Trophoblast cell (in vitro differentiated cells and primary cell): Measurements from ENCODE around the gene COPB1.

Experiments used
- DNase-seq, 2 donors: peaks; one replicate each; pipeline ENCODE4 v3.0.0-alpha.2; 2016
- H2AFZ ChIP-seq: 2 replicates; pipeline ENCODE4 v1.6.1; 2013; ENCODE audit warnings: low read length, moderate library complexity, mild to moderate bottlenecking; ENCODE audit not compliant: insufficient read depth, poor library complexity
- H2AK5ac ChIP-seq: 2 replicates; pipeline ENCODE4 v1.6.1; 2013; ENCODE audit warnings: mild to moderate bottlenecking, low read length
- H2BK120ac ChIP-seq: 2 replicates; pipeline ENCODE4 v1.6.1; 2013; ENCODE audit warnings: low read length, mild to moderate bottlenecking, moderate library complexity; ENCODE audit not compliant: insufficient read depth, poor library complexity
- H2BK12ac ChIP-seq: 2 replicates; pipeline ENCODE4 v1.6.1; 2013; ENCODE audit warnings: mild to moderate bottlenecking, low read length, moderate library complexity
- H2BK5ac ChIP-seq: 2 replicates; pipeline ENCODE4 v1.6.1; 2013; ENCODE audit warnings: low read length, low read depth, moderate library complexity, mild to moderate bottlenecking; ENCODE audit not compliant: poor library complexity
- H3K14ac ChIP-seq: 2 replicates; pipeline ENCODE4 v1.6.1; 2013; ENCODE audit warnings: mild to moderate bottlenecking, low read length
- H3K18ac ChIP-seq: 2 replicates; pipeline ENCODE4 v1.6.1; 2013; ENCODE audit warnings: mild to moderate bottlenecking, low read length
- H3K23ac ChIP-seq: 2 replicates; pipeline ENCODE4 v1.6.1; 2013; ENCODE audit warnings: low read length
- H3K27ac ChIP-seq: 2 replicates; pipeline ENCODE4 v1.5.1; 2013; ENCODE audit warnings: low read depth, mild to moderate bottlenecking, inconsistent platforms, low read length, moderate library complexity
- H3K27me3 ChIP-seq: 2 replicates; pipeline ENCODE4 v1.6.1; 2013; ENCODE audit warnings: inconsistent platforms, mild to moderate bottlenecking, low read length, moderate library complexity; ENCODE audit not compliant: insufficient read depth
- H3K36me3 ChIP-seq, 2 experiments: 1 replicate in 1 of 2; 2 replicates in 1 of 2; pipeline ENCODE4 v1.6.1; 2013; ENCODE audit warnings: low read length in 2 of 2, mild to moderate bottlenecking in 2 of 2, moderate library complexity in 1 of 2; ENCODE audit not compliant: insufficient read depth in 2 of 2, control insufficient read depth in 1 of 2
- H3K4ac ChIP-seq: 2 replicates; pipeline ENCODE4 v1.6.1; 2013; ENCODE audit warnings: low read depth, mild to moderate bottlenecking, low read length, moderate library complexity
- H3K4me1 ChIP-seq, 2 experiments: 1 replicate in 1 of 2; 2 replicates in 1 of 2; pipeline ENCODE4 v1.6.1; 2013; ENCODE audit warnings: low read length in 2 of 2, mild to moderate bottlenecking in 2 of 2, moderate library complexity in 1 of 2; ENCODE audit not compliant: insufficient read depth in 2 of 2, control insufficient read depth in 1 of 2
- H3K4me2 ChIP-seq: 2 replicates; pipeline ENCODE4 v1.6.1; 2013; ENCODE audit warnings: inconsistent platforms, mild to moderate bottlenecking, low read length, moderate library complexity
- H3K4me3 ChIP-seq: 2 replicates; pipeline ENCODE4 v1.5.1; 2013; ENCODE audit warnings: mild to moderate bottlenecking, low read depth, low read length, inconsistent platforms
- H3K79me1 ChIP-seq: one replicate; pipeline ENCODE4 v1.6.1; 2013; ENCODE audit warnings: low read length
- H3K79me2 ChIP-seq: 2 replicates; pipeline ENCODE4 v1.6.1; 2013; ENCODE audit warnings: low read length, mild to moderate bottlenecking; ENCODE audit not compliant: control insufficient read depth, insufficient read depth, poor library complexity
- H3K9ac ChIP-seq: 2 replicates; pipeline ENCODE4 v1.6.1; 2013; ENCODE audit warnings: mild to moderate bottlenecking, low read length
- H3K9me3 ChIP-seq: 2 replicates; pipeline ENCODE4 v1.6.1; 2013; ENCODE audit warnings: low read depth, mild to moderate bottlenecking, control low read depth, inconsistent platforms, low read length; ENCODE audit not compliant: insufficient read depth
- H4K12ac ChIP-seq: 2 replicates; pipeline ENCODE4 v1.6.1; 2013; ENCODE audit warnings: low read depth, mild to moderate bottlenecking, low read length, moderate library complexity
- H4K8ac ChIP-seq: 2 replicates; pipeline ENCODE4 v1.6.1; 2013; ENCODE audit warnings: low read depth, mild to moderate bottlenecking, low read length, moderate library complexity
- H4K91ac ChIP-seq: one replicate; pipeline ENCODE4 v1.6.1; 2013; ENCODE audit warnings: low read depth, mild to moderate bottlenecking, low read length, moderate library complexity
- WGBS: extraction: QIAGEN DNeasy Blood & Tissue Kit; methylation state at CpG from one replicate; pipeline ENCODE4 v1.1.7; 2013; ENCODE audit warnings: missing lambda C conversion rate; ENCODE audit not compliant: insufficient read length, insufficient coverage; ENCODE audit errors: extremely low coverage; 5-methylcytosine and 5-hydroxymethylcytosine counted together

COPB1 gene

DNA sequence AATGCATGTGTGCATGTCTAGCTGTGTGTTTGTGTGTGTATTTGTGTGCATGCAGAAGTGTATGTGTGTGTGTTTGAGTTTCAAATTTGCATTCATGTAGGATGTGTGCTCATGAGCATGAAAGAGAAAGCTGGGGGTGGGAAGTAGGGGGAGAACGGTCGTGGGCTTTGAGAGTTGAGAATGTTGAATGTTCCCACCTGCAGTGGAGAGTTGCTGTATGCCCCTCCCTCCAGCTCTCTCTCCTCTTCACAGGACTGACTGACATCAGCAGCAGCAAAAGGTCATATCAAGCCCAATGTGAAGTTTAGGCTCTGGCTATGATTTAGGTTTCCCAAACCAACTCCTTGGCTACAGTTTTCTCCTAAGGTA is 76.8 kb downstream of the COPB1 start:
- no peak overlapping the region for H2BK5ac ChIP-seq
- no peak for DNase-seq
- H3K9me3 ChIP-seq: no peaks in the 10 kb centered on the region
- no peaks in the 10 kb centered on the region for H3K27me3 ChIP-seq
- no peak overlapping the region for H2BK12ac ChIP-seq
- no peak overlapping the region for H3K23ac ChIP-seq
- H4K91ac ChIP-seq: peak overlapping the region; percentile 2
- peaks cover 10 to 15% of the 10 kb centered on the region in 2 experiments for H3K4me1 ChIP-seq
- peak overlapping the region; percentile 8 for H3K4me2 ChIP-seq
- no peak overlapping the region for H3K9ac ChIP-seq
- no peak overlapping the region for H3K18ac ChIP-seq
- H3K79me1 ChIP-seq: peaks cover 6% of the 10 kb centered on the region
- peaks cover 0 to 2% of the 10 kb centered on the region in 2 experiments for H3K36me3 ChIP-seq
- H3K4ac ChIP-seq: no peak overlapping the region
- H4K8ac ChIP-seq: no peak overlapping the region
- H2AFZ ChIP-seq: no peak overlapping the region
- no peaks in the 10 kb centered on the region for H3K79me2 ChIP-seq
- no peak overlapping the region for H4K12ac ChIP-seq
- no peak overlapping the region for H2AK5ac ChIP-seq
- H2BK120ac ChIP-seq: no peak overlapping the region
- H3K14ac ChIP-seq: no peak overlapping the region
- H3K27ac ChIP-seq: peak overlapping the region; percentile 9
- no CpG with 5 or more reads among the region's 2 CpGs for WGBS
- H3K4me3 ChIP-seq: no peak overlapping the region

DNA sequence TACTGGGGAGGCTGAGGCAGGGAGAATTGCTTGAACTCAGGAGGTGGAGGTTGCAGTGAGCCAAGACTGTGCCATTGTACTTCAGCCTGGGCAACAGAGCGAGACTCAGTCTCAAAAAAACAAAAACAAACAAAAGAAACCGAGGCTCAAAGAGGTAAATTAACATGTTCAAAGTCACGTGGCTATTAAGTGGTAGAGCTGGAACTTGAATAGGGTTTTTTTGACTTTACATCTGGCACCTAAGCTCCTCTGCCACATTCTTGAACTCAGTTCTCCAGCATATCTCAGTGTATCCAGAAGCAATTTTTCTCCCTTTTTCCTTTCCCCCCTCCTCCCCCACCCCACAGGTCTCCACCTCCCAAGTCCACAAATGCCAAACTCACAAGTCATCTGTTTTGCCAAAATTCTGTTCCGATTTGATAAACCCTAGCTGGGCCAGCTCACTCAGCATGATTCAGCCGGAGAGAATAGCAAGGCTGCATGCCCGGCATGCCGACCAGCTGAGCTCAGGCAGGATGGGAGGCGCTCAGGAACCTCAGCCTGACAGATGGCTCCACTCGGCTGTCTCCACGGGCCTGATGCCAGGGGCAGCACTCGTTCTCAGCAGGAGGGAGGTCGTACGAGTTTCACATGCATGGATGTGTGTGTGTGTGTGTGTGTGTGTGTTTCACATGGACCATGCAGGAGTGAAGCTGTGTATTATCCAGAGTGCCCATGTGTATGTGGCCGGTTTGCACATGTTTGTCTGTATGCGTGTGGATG is 77.4 kb downstream of the COPB1 start:
- no peak overlapping the region for H3K4me3 ChIP-seq
- DNase-seq: peak; percentile 89 to 95
- H3K18ac ChIP-seq: no peak overlapping the region
- H2AFZ ChIP-seq: no peak overlapping the region
- no peak overlapping the region for H4K8ac ChIP-seq
- peak overlapping the region; percentile 42 for H4K91ac ChIP-seq
- H3K27me3 ChIP-seq: no peaks in the 10 kb centered on the region
- no peak overlapping the region for H3K4ac ChIP-seq
- peak overlapping the region; percentile 34 for H2BK12ac ChIP-seq
- no peak overlapping the region for H2BK5ac ChIP-seq
- no peak overlapping the region for H3K23ac ChIP-seq
- no peak overlapping the region for H3K9ac ChIP-seq
- H3K27ac ChIP-seq: peak overlapping the region; percentile 23
- H3K4me2 ChIP-seq: peak overlapping the region; percentile 8
- H3K79me1 ChIP-seq: peaks cover 6% of the 10 kb centered on the region
- no peak overlapping the region for H2AK5ac ChIP-seq
- H3K36me3 ChIP-seq: peaks cover 0 to 2% of the 10 kb centered on the region in 2 experiments
- peak overlapping the region; percentile 31 for H3K14ac ChIP-seq
- no peak overlapping the region for H4K12ac ChIP-seq
- WGBS: no CpG with 5 or more reads among the region's 15 CpGs
- H3K4me1 ChIP-seq: peaks cover 10 to 15% of the 10 kb centered on the region in 2 experiments
- H3K79me2 ChIP-seq: no peaks in the 10 kb centered on the region
- no peak overlapping the region for H2BK120ac ChIP-seq
- no peaks in the 10 kb centered on the region for H3K9me3 ChIP-seq

DNA sequence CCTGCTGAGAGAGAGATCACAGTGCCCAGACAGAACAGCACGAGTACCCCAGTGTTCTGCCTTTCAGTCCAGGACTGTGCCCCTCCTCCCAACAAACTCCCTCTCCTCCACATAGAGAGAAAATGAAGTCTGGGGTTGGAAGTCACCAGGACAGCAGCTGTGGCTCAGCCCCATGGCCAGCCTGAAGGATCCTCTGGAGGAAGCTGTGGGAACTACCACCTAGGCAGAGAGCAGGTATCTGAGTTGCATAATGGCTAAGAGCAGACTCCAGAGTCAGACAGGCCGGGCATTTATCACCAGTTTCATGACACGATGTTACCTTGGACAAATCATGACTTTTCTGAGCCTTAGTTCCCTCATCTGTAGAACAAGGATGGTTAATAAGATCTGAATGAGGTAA is 79.4 kb downstream of the COPB1 start:
- no peaks in the 10 kb centered on the region for H3K27me3 ChIP-seq
- WGBS: no CpG with 5 or more reads among the region's 3 CpGs
- peak overlapping the region; percentile 10 for H4K91ac ChIP-seq
- no peak overlapping the region for H2BK120ac ChIP-seq
- H3K4me3 ChIP-seq: no peak overlapping the region
- no peak overlapping the region for H3K23ac ChIP-seq
- no peak overlapping the region for H2BK12ac ChIP-seq
- H4K12ac ChIP-seq: no peak overlapping the region
- no peak overlapping the region for H3K18ac ChIP-seq
- no peak overlapping the region for H2AFZ ChIP-seq
- H3K36me3 ChIP-seq: peaks cover 0 to 2% of the 10 kb centered on the region in 2 experiments
- H2AK5ac ChIP-seq: no peak overlapping the region
- no peak for DNase-seq
- no peaks in the 10 kb centered on the region for H3K79me2 ChIP-seq
- no peak overlapping the region for H2BK5ac ChIP-seq
- no peak overlapping the region for H3K27ac ChIP-seq
- no peak overlapping the region for H3K4ac ChIP-seq
- no peak overlapping the region for H3K14ac ChIP-seq
- H4K8ac ChIP-seq: no peak overlapping the region
- H3K9ac ChIP-seq: no peak overlapping the region
- H3K4me1 ChIP-seq: peaks cover 11 to 16% of the 10 kb centered on the region in 2 experiments
- H3K9me3 ChIP-seq: no peaks in the 10 kb centered on the region
- no peak overlapping the region for H3K4me2 ChIP-seq
- H3K79me1 ChIP-seq: peaks cover 6% of the 10 kb centered on the region

DNA sequence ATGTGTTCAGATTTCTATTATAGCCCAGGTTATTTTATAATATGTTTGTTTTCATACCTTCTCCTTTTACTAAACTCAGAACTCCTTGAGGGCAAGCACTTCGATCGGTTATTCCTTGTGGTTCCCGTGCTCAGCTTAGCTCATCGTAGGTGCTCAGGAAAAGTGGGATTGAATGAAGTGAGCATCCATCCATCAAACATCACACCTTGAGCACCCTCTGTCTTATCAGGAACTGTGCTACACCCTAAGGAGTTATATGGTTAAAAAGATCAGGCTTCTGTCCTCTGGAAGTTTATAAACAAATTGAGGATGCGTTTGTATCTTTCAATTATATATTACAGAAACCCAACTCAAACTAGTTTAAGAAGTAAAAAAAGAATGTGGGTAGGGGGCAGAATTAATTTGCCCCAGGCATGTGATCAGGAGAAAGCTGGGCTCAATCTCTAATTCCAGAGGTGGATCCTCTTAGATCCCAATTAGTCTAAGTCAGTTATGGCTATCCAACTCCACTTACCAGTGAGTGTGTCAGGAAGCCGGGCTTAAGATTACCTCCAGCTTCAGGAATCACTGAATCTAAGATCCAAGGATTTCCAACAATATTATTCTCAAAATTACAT is 80.7 kb downstream of the COPB1 start:
- no peaks in the 10 kb centered on the region for H3K9me3 ChIP-seq
- no peak overlapping the region for H4K8ac ChIP-seq
- no peak overlapping the region for H3K4me2 ChIP-seq
- no peak overlapping the region for H3K4ac ChIP-seq
- no peak overlapping the region for H2AFZ ChIP-seq
- H3K27me3 ChIP-seq: no peaks in the 10 kb centered on the region
- no peak overlapping the region for H4K91ac ChIP-seq
- WGBS: no CpG with 5 or more reads among the region's 6 CpGs
- no peak overlapping the region for H3K23ac ChIP-seq
- H3K14ac ChIP-seq: no peak overlapping the region
- no peak overlapping the region for H2BK120ac ChIP-seq
- H3K79me1 ChIP-seq: peaks cover 6% of the 10 kb centered on the region
- no peak overlapping the region for H4K12ac ChIP-seq
- H2BK5ac ChIP-seq: no peak overlapping the region
- no peak overlapping the region for H3K27ac ChIP-seq
- peaks cover 19 to 22% of the 10 kb centered on the region in 2 experiments for H3K4me1 ChIP-seq
- H2BK12ac ChIP-seq: no peak overlapping the region
- H3K18ac ChIP-seq: no peak overlapping the region
- H3K9ac ChIP-seq: no peak overlapping the region
- H3K36me3 ChIP-seq: peaks cover 0 to 2% of the 10 kb centered on the region in 2 experiments
- H2AK5ac ChIP-seq: no peak overlapping the region
- no peak overlapping the region for H3K4me3 ChIP-seq
- DNase-seq: peak; percentile 20 to 59
- peaks cover 1% of the 10 kb centered on the region for H3K79me2 ChIP-seq
